ENCODE data around the gene FAM50A. TPM values are rescaled to one million over a fixed set of nuclear protein-coding genes. Genes with fewer than 3 reads are reported as not detected.

Gene FAM50A
- total RNA-seq, 1 donor from 2014 or later: 88.5 TPM

GRCh38 chrX:154439841-154440240 is 4.1 kb upstream of the FAM50A start:
- DNase-seq (ENCODE audit: low read depth): no peak
- Histone ChIP-seq H3K36me3 (ENCODE audit: control insufficient read depth, insufficient read depth, low read length) (peaks cover 15% of the 10 kb centered on the region), H3K4me3 (ENCODE audit: low read depth, low read length) (no peak overlapping the region), H3K27me3 (ENCODE audit: control insufficient read depth, insufficient read depth, low read length) (no peaks in the 10 kb centered on the region)
- no peak for FAIRE-seq
- TF ChIP-seq, protein P1, sequence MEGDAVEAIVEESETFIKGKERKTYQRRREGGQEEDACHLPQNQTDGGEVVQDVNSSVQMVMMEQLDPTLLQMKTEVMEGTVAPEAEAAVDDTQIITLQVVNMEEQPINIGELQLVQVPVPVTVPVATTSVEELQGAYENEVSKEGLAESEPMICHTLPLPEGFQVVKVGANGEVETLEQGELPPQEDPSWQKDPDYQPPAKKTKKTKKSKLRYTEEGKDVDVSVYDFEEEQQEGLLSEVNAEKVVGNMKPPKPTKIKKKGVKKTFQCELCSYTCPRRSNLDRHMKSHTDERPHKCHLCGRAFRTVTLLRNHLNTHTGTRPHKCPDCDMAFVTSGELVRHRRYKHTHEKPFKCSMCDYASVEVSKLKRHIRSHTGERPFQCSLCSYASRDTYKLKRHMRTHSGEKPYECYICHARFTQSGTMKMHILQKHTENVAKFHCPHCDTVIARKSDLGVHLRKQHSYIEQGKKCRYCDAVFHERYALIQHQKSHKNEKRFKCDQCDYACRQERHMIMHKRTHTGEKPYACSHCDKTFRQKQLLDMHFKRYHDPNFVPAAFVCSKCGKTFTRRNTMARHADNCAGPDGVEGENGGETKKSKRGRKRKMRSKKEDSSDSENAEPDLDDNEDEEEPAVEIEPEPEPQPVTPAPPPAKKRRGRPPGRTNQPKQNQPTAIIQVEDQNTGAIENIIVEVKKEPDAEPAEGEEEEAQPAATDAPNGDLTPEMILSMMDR (IDR thresholded peaks at IDR 0.05; ENCODE audit: insufficient read depth, low read length, severe bottlenecking): no peak

- DNase-seq (ENCODE audit: low read depth) (no peak), FAIRE-seq (no peak)
- no peak overlapping the region for H3K4me3 ChIP-seq (ENCODE audit: low read depth, low read length)
- TF ChIP-seq, protein P1 (IDR thresholded peaks at IDR 0.05; ENCODE audit: insufficient read depth, low read length, severe bottlenecking): no peak
- H3K36me3 ChIP-seq (ENCODE audit: control insufficient read depth, insufficient read depth, low read length): peaks cover 11% of the 10 kb centered on the region
- no peaks in the 10 kb centered on the region for H3K27me3 ChIP-seq (ENCODE audit: control insufficient read depth, insufficient read depth, low read length)
Measured at GRCh38 chrX:154440623-154441357, 3.2 kb upstream of the FAM50A start.

DNA sequence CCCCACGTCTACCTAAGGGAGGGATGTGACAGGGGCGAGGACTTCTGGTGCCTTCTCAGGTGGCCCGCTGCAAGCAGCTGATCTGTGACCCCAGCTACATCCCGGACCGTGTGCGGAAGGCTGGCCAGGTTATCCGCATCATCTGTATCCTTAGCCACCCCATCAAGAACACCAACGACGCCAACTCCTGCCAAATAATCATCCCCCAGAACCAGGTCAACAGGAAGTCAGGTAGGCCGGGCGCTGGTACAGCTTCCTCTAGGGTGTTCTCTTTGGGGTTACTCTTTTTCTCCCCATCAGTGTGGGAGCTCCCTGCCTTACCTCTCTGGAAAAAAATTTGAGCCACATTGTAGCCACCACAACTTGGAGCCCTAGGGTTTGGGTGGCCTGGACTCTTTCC is 2.4 kb upstream of the FAM50A start:
- Histone ChIP-seq H3K36me3 (ENCODE audit: control insufficient read depth, insufficient read depth, low read length) (peaks cover 15% of the 10 kb centered on the region), H3K27me3 (ENCODE audit: control insufficient read depth, insufficient read depth, low read length) (no peaks in the 10 kb centered on the region), H3K4me3 (ENCODE audit: low read depth, low read length) (no peak overlapping the region)
- no peak for FAIRE-seq
- TF ChIP-seq, protein P1 (IDR thresholded peaks at IDR 0.05; ENCODE audit: insufficient read depth, low read length, severe bottlenecking): no peak
- no peak for DNase-seq (ENCODE audit: low read depth)

DNA sequence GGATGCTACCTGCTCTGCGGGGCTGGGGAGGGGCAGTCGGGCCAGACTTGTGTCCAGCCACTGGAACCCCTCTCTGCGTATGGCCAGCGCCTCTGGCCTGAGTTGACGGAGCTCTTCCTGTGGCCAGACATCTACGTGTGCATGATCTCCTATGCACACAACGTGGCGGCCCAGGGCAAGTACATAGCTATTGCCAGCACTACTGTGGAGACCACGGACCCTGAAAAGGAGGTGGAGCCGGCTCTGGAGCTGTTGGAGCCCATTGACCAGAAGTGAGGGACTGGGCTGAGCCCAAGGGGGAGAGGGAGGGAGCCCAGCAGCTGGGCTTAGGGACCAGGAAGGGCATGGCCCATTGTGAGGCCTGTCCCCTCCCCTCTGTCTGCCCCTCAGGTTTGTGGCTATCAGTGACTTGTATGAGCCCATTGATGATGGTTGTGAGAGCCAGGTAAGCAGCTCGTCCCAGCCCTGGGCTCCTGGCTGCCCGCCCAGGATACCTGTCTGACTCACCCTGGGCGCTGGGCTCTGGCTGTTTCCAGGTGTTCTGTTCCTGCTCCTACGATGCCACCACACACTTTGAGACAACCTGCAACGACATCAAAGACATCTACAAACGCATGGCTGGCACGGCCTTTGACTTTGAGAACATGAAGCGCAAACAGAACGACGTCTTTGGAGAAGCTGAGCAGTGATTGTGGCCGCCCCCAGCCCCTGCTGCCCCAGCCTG is 1.8 kb upstream of the FAM50A start:
- TF ChIP-seq, protein P1 (IDR thresholded peaks at IDR 0.05; ENCODE audit: insufficient read depth, low read length, severe bottlenecking): no peak
- DNase-seq (ENCODE audit: low read depth): peak; percentile 58
- Histone ChIP-seq H3K27me3 (ENCODE audit: control insufficient read depth, insufficient read depth, low read length) (no peaks in the 10 kb centered on the region), H3K36me3 (ENCODE audit: control insufficient read depth, insufficient read depth, low read length) (peaks cover 16% of the 10 kb centered on the region), H3K4me3 (ENCODE audit: low read depth, low read length) (no peak overlapping the region)
- FAIRE-seq: peak; percentile 13

DNA sequence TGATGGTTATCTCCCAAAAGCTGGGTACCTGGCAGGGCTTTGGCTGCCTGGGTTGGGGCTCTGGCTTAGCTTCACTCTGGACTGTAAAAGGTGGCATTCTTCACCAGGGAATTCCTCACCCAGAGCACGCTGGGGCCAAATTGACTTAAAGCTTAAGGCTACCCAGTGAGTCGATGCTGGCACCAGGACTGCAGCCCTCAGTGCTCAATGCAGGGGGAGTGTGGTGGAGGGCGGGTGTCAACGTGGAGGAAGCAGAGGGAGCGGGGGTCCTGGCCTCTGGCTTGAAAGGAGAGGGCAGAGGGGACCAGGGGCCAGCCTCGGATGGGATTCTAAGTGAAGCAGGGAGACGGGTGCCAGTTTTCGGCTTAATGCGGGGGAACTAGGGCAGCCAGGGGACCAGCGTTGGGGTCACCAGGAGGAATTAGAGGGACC is 446 bp upstream of the FAM50A start:
- H3K27me3 ChIP-seq (ENCODE audit: control insufficient read depth, insufficient read depth, low read length): no peaks in the 10 kb centered on the region
- H3K36me3 ChIP-seq (ENCODE audit: control insufficient read depth, insufficient read depth, low read length): peaks cover 16% of the 10 kb centered on the region
- DNase-seq (ENCODE audit: low read depth): no peak
- H3K4me3 ChIP-seq (ENCODE audit: low read depth, low read length): peak overlapping the region; percentile 18
- TF ChIP-seq, protein P1 (IDR thresholded peaks at IDR 0.05; ENCODE audit: insufficient read depth, low read length, severe bottlenecking): no peak
- FAIRE-seq: no peak

Data from bronchial epithelial cell (primary cell).